ENCODE results near the gene NKX3-2.

The NKX3-2 gene

GRCh38 chr4:13530823-13531624 lies 13.3 kb downstream of the NKX3-2 start:
- no peak for DNase-seq (ENCODE audit: low spot score)

GRCh38 chr4:13529128-13529919 lies 15.0 kb downstream of the NKX3-2 start:
- DNase-seq (ENCODE audit: low spot score) = no peak

GRCh38 chr4:13528821-13529127 lies 15.5 kb downstream of the NKX3-2 start:
- DNase-seq (ENCODE audit: low spot score) = no peak

- peak; percentile 3 for DNase-seq (ENCODE audit: low spot score)
These were observed 16.1 kb downstream of the NKX3-2 start for GRCh38 chr4:13527981-13528820.

- peak; percentile 2 for DNase-seq (ENCODE audit: low spot score)
These were observed 16.9 kb downstream of the NKX3-2 start for GRCh38 chr4:13527192-13527980.

- no peak for DNase-seq (ENCODE audit: low spot score)
These were observed 17.6 kb downstream of the NKX3-2 start for GRCh38 chr4:13526658-13527057.

- DNase-seq (ENCODE audit: low spot score) = peak; percentile 4
These were observed 18.6 kb downstream of the NKX3-2 start for GRCh38 chr4:13525606-13526281.

GRCh38 chr4:13524504-13525243 lies 19.6 kb downstream of the NKX3-2 start:
- peak; percentile 34 for DNase-seq (ENCODE audit: low spot score)

GRCh38 chr4:13523591-13524503 lies 20.5 kb downstream of the NKX3-2 start:
- no peak for DNase-seq (ENCODE audit: low spot score)

- no peak for DNase-seq (ENCODE audit: low spot score)
These were observed 21.2 kb downstream of the NKX3-2 start for GRCh38 chr4:13523105-13523477.

GRCh38 chr4:13522282-13523104 lies 21.8 kb downstream of the NKX3-2 start:
- DNase-seq (ENCODE audit: low spot score) = peak; percentile 13

- DNase-seq (ENCODE audit: low spot score) = no peak
These were observed 23.3 kb downstream of the NKX3-2 start for GRCh38 chr4:13521047-13521446.

GRCh38 chr4:13516315-13516860 lies 27.9 kb downstream of the NKX3-2 start:
- DNase-seq (ENCODE audit: low spot score) = no peak

GRCh38 chr4:13515268-13515667 lies 29.0 kb downstream of the NKX3-2 start:
- no peak for DNase-seq (ENCODE audit: low spot score)

GRCh38 chr4:13514722-13515121 lies 29.6 kb downstream of the NKX3-2 start:
- no peak for DNase-seq (ENCODE audit: low spot score)

- DNase-seq (ENCODE audit: low spot score) = no peak
These were observed 33.2 kb downstream of the NKX3-2 start for GRCh38 chr4:13511101-13511500.

GRCh38 chr4:13509442-13509841 lies 34.9 kb downstream of the NKX3-2 start:
- DNase-seq (ENCODE audit: low spot score) = no peak

GRCh38 chr4:13504374-13504773 lies 39.9 kb downstream of the NKX3-2 start:
- DNase-seq (ENCODE audit: low spot score) = no peak
